Fibroblast of lung (primary cell): ENCODE results near the gene DCAF11. TPM values are rescaled to one million over a fixed set of nuclear protein-coding genes. Genes with fewer than 3 reads are reported as not detected.
A peak's percentile ranks its signal among the peaks of the same experiment; 100 is the strongest.

Experiments
- DNase-seq, 2 donors: peaks; one replicate each; pipeline versions ENCODE4 v3.0.0 to v3.0.0-alpha.2; 2010; ENCODE audit warnings: low read depth in 2 of 2
- H2AFZ ChIP-seq: 2 replicates; pipeline ENCODE4 v1.5.1; 2012; ENCODE audit warnings: low read length, control low read depth, inconsistent platforms
- H3K27ac ChIP-seq: 2 replicates; pipeline ENCODE4 v1.5.1; 2011; ENCODE audit warnings: low read length, control low read depth; ENCODE audit not compliant: insufficient read depth
- H3K27me3 ChIP-seq: 2 replicates; pipeline ENCODE4 v1.5.1; 2011; ENCODE audit warnings: mild to moderate bottlenecking, low read length; ENCODE audit not compliant: control insufficient read depth, insufficient read depth
- H3K36me3 ChIP-seq: 2 replicates; pipeline ENCODE4 v1.5.1; 2011; ENCODE audit warnings: low read length; ENCODE audit not compliant: control insufficient read depth, insufficient read depth
- H3K4me1 ChIP-seq: 2 replicates; pipeline ENCODE4 v1.5.1; 2011; ENCODE audit warnings: low read length; ENCODE audit not compliant: control insufficient read depth, insufficient read depth; ENCODE audit errors: extremely low read depth
- H3K4me2 ChIP-seq: 2 replicates; pipeline ENCODE4 v1.5.1; 2011; ENCODE audit warnings: low read length, control low read depth; ENCODE audit not compliant: insufficient read depth; ENCODE audit errors: extremely low read depth
- H3K4me3 ChIP-seq, 4 experiments: fragments of 200-600 bp in 1 of 4; sonication (generic) in 1 of 4; replicated peaks in 1 of 4; 2 replicates each; pipeline ENCODE4 v1.5.1; 2011 to 2016; ENCODE audit warnings: low read length in 4 of 4, low read depth in 3 of 4, mild to moderate bottlenecking in 3 of 4, control low read depth in 2 of 4, inconsistent platforms in 1 of 4, mixed read lengths in 1 of 4; ENCODE audit not compliant: insufficient read depth in 1 of 4; ENCODE audit errors: control extremely low read depth in 1 of 4
- H3K79me2 ChIP-seq: 2 replicates; pipeline ENCODE4 v1.5.1; 2012; ENCODE audit warnings: mild to moderate bottlenecking, low read length, inconsistent platforms; ENCODE audit not compliant: control insufficient read depth, insufficient read depth
- H3K9ac ChIP-seq: 2 replicates; pipeline ENCODE4 v1.5.1; 2011; ENCODE audit warnings: mild to moderate bottlenecking, low read length, control low read depth; ENCODE audit not compliant: insufficient read depth
- H3K9me3 ChIP-seq: 2 replicates; pipeline ENCODE4 v1.5.1; 2012; ENCODE audit warnings: low read depth, low read length; ENCODE audit not compliant: control insufficient read depth, insufficient read depth
- H4K20me1 ChIP-seq: 2 replicates; pipeline ENCODE4 v1.5.1; 2011; ENCODE audit warnings: low read length; ENCODE audit not compliant: control insufficient read depth, insufficient read depth; ENCODE audit errors: extremely low read depth
- CTCF ChIP-seq, 2 donors: IDR thresholded peaks in 1 of 2; conservative IDR thresholded peaks in 1 of 2; 1 replicate in 1 of 2; 2 replicates in 1 of 2; pipeline ENCODE4 v1.5.1; 2011 to 2012; ENCODE audit warnings: low read length in 2 of 2, control low read depth in 1 of 2, inconsistent platforms in 1 of 2, low read depth in 1 of 2, mild to moderate bottlenecking in 1 of 2
- EZH2 ChIP-seq: IDR thresholded peaks from 2 replicates; pipeline ENCODE4 v1.5.1; 2012; ENCODE audit warnings: low read length, control low read depth, mild to moderate bottlenecking; ENCODE audit errors: missing control alignments
- polyA plus RNA-seq, 2 donors: library from polyadenylated mRNA; depleted of rRNA in 1 of 2; stranded (reverse) in 1 of 2; unstranded in 1 of 2; fragments of >200 nt; gene quantifications; 2 replicates each; pipeline ENCODE4 v1.2.1, GENCODE V29; 2011 to 2012; ENCODE audit warnings: missing spikeins in 1 of 2
- total RNA-seq: library from RNA; depleted of rRNA; stranded (reverse); fragments of >200 nt; gene quantifications from 2 replicates; pipeline ENCODE4 v1.2.1, GENCODE V29; 2014

Gene DCAF11
- total and polyA plus RNA-seq, 2 donors (not counting 1 experiment from before 2014, with no cell fraction given) = 18.4 to 68.0 TPM

DNA sequence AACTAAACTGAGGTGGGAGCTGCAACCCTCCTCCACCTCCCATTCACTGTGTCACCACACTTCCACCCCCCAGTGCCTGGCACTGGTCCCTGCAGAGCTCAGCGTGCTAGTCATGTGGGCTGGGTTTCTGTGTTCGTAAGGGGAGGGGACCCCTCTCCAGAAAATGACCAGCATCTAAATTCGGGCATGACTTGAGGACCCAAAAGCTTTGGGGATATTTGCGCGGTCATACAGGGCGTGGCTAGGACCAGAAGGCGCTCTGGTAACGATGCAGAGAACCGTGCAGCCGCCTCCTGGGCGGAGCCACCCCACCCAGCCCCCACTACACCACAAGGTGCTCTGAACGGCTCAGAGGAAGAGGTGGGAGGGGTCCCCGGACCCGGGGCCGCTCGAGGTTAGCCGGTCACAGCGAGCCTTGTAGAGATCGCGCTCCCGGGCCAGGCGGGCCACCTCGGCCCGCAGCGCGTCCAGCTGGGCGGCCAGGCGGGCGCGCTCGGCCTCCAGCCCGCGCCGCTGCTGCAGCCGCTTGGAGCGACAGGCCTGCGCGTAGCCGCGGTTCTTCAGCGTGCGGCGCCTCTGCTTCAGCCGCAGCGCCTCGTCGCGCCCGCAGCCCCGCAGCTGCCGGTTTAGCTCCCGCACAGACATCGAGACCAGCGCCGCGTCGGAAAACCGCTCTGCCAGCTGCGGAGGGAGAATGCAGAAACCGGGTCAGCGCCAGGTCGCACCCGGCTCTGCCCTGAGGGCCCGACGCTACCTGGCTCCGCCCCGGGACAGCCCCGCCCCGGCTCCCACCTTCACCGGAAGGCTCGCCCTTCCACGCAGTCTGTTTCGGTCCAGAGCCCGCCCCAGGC is 33.5 kb upstream of the DCAF11 start:
- peak overlapping the region; percentile 61 for H2AFZ ChIP-seq
- H3K4me3 ChIP-seq = peak overlapping the region; percentile 47 to 61 (median 50)
- peaks cover 26% of the 10 kb centered on the region for H3K27me3 ChIP-seq
- H3K9me3 ChIP-seq = no peaks in the 10 kb centered on the region
- H3K36me3 ChIP-seq = no peaks in the 10 kb centered on the region
- H4K20me1 ChIP-seq = no peaks in the 10 kb centered on the region
- H3K9ac ChIP-seq = no peak overlapping the region
- no peak overlapping the region for H3K27ac ChIP-seq
- no peaks in the 10 kb centered on the region for H3K79me2 ChIP-seq
- H3K4me1 ChIP-seq = peaks cover 3% of the 10 kb centered on the region
- H3K4me2 ChIP-seq = peak overlapping the region; percentile 81
- TF ChIP-seq EZH2 (peak; percentile 22), CTCF (conservative IDR thresholded peaks at IDR 0.05 in 1 of 2, IDR thresholded peaks at IDR 0.05 in 1 of 2; ENCODE audit: low read depth in 1 of 2, low read length in 2 of 2) (no peak)
- DNase-seq = peak in 1 of 2 donors; percentile 38

GRCh38 chr14:24081739-24082211 is 32.8 kb upstream of the DCAF11 start:
- peaks cover 26% of the 10 kb centered on the region for H3K27me3 ChIP-seq
- H3K4me3 ChIP-seq = peak overlapping the region in 1 of 4 experiments; percentile 61
- no peaks in the 10 kb centered on the region for H3K9me3 ChIP-seq
- H3K4me2 ChIP-seq = peak overlapping the region; percentile 81
- no peak overlapping the region for H3K9ac ChIP-seq
- no peak overlapping the region for H3K27ac ChIP-seq
- no peaks in the 10 kb centered on the region for H3K79me2 ChIP-seq
- no peak for DNase-seq
- no peaks in the 10 kb centered on the region for H4K20me1 ChIP-seq
- H2AFZ ChIP-seq = no peak overlapping the region
- no peaks in the 10 kb centered on the region for H3K36me3 ChIP-seq
- TF ChIP-seq EZH2 (no peak), CTCF (conservative IDR thresholded peaks at IDR 0.05 in 1 of 2, IDR thresholded peaks at IDR 0.05 in 1 of 2; ENCODE audit: low read depth in 1 of 2, low read length in 2 of 2) (no peak)
- H3K4me1 ChIP-seq = peaks cover 3% of the 10 kb centered on the region

DNA sequence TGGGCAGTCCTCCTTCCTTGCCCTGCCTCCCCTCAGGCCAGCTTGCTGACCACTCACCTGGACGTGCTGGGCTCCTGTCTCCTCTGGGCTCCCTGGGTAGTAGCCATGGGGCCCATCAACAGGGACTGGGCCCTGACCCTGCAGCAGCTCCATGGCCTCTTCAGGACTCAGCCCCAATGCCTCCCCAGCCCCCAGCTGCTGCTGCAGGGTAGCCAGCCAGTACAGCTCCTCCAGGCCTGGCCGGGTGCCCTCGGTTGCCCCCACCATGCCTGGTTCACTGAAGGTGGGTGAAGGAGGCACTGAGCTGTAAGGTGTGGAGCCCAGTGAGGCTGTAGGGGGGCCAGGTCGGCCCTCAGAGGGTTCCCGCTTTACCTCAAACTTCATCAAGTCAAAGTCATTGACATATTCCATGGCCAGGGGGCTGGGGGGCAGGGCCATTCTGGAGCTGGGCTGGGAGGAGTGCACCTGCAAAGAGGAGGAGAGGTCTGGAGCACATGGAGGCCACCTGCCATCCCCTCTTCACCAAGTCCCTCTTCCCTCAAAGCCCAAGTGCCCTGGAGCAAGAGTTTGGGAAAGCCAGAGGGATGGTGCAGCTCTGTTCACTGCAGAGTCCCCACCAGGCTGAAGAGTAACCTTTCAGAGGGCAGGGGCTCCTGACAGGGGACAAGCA is 32.0 kb upstream of the DCAF11 start:
- Histone ChIP-seq H3K36me3 (no peaks in the 10 kb centered on the region), H3K27me3 (peaks cover 26% of the 10 kb centered on the region), H3K9ac (no peak overlapping the region), H4K20me1 (no peaks in the 10 kb centered on the region), H2AFZ (no peak overlapping the region), H3K27ac (no peak overlapping the region), H3K4me2 (no peak overlapping the region), H3K4me1 (peaks cover 3% of the 10 kb centered on the region), H3K4me3 (no peak overlapping the region), H3K79me2 (no peaks in the 10 kb centered on the region), H3K9me3 (no peaks in the 10 kb centered on the region)
- no peak for DNase-seq
- TF ChIP-seq CTCF (conservative IDR thresholded peaks at IDR 0.05 in 1 of 2, IDR thresholded peaks at IDR 0.05 in 1 of 2; ENCODE audit: low read depth in 1 of 2, low read length in 2 of 2) = no peak
- no peak for TF ChIP-seq EZH2
